ENCODE results near the gene TNIP2. TPM values are rescaled to one million over a fixed set of nuclear protein-coding genes. Genes with fewer than 3 reads are reported as not detected.
"Not testable (repeated sequence)": the region's sequence is repeated elsewhere in the genome, so short reads cannot be mapped to it uniquely, and the experiment has no call there.

TNIP2 gene
- total RNA-seq, 2 donors from 2014 or later, result 67.3 to 84.8 TPM

DNA sequence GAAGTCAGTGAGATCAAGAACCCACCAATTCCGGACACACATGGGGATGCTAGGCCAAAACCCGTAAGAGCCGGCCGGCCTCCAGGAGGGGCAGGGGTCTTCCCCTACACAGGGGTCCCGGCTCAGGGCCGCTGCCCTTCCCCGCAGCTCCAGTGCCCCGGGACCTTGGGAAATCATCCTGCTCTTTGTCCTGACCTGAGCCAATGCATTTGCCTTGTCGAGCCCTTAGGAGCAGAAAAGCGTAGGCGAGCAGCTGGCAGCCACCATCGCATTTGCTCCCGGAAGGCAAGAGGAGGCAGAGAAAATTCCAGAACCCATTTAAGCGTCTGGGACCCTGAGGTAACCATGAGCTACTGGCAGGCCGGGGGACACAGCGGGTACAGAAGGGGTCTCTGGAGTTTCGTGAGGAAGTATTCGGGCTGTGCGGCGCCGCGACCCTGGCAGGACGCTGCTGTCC is 7.4 kb upstream of the TNIP2 start:
- no peak for ATAC-seq (ENCODE audit: insufficient number of reproducible peaks, low FRiP score, low read depth)
- Histone ChIP-seq H3K4me3 (peak overlapping the region; percentile 86), H3K36me3 (no peaks in the 10 kb centered on the region), H3K27me3 (replicated peaks; ENCODE audit: insufficient read depth) (no peaks in the 10 kb centered on the region), H3K4me1 (ENCODE audit: control insufficient read depth in 1 of 2, low read depth in 2 of 2) (peaks cover 0 to 4% of the 10 kb centered on the region in 2 donors), H3K9me3 (no peaks in the 10 kb centered on the region), H3K27ac (peak overlapping the region; percentile 67 to 82)
- TF ChIP-seq, protein P1, sequence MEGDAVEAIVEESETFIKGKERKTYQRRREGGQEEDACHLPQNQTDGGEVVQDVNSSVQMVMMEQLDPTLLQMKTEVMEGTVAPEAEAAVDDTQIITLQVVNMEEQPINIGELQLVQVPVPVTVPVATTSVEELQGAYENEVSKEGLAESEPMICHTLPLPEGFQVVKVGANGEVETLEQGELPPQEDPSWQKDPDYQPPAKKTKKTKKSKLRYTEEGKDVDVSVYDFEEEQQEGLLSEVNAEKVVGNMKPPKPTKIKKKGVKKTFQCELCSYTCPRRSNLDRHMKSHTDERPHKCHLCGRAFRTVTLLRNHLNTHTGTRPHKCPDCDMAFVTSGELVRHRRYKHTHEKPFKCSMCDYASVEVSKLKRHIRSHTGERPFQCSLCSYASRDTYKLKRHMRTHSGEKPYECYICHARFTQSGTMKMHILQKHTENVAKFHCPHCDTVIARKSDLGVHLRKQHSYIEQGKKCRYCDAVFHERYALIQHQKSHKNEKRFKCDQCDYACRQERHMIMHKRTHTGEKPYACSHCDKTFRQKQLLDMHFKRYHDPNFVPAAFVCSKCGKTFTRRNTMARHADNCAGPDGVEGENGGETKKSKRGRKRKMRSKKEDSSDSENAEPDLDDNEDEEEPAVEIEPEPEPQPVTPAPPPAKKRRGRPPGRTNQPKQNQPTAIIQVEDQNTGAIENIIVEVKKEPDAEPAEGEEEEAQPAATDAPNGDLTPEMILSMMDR (IDR thresholded peaks at IDR 0.05), result no peak
- DNase-seq (ENCODE audit: low spot score), result no peak

DNA sequence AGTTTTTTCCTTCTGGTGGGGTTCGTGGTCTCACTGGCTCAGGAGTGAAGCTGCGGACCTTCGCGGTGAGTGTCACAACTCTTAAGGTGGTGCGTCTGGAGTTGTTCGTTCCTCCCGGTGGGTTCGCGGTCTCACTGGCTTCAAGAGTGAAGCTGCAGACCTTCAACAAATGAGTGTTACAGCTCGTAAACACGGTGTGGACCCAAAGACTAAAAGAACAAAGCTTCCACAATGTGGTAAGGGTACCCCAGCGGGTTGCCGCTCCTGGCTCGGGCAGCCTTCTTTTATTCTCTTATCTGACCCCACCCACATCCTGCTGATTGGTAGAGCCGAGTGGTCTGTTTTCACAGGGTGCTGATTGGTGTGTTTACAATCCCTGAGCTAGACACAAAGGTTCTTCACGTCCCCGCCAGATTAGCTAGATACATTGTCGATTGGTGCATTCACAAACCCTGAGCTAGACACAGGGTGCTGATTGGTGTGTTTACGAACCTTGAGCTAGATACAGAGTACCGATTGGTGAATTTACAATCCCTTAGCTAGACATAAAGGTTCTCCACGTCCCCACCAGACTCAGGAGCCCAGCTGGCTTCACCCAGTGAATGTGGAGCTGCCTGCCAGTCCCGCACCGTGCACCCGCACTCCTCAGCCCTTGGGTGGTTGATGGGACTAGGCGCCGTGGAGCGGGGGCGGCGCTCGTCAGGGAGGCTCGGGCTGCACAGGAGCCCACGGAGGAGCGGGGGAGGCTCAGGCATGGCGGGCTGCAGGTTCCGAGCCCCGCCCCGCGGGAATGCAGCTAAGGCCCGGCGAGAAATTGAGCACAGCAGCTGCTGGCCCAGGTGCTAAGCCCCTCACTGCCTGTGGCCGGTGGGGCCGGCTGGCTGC is 6.6 kb upstream of the TNIP2 start:
- not testable (repeated sequence) for ATAC-seq (ENCODE audit: insufficient number of reproducible peaks, low FRiP score, low read depth); H3K4me3 ChIP-seq; H3K4me1 ChIP-seq (ENCODE audit: control insufficient read depth in 1 of 2, low read depth in 2 of 2); H3K27me3 ChIP-seq (replicated peaks; ENCODE audit: insufficient read depth); H3K27ac ChIP-seq; H3K9me3 ChIP-seq; DNase-seq (ENCODE audit: low spot score); H3K36me3 ChIP-seq

GRCh38 chr4:2762048-2762447 is 5.9 kb upstream of the TNIP2 start:
- DNase-seq (ENCODE audit: low spot score), result no peak
- no peak for ATAC-seq (ENCODE audit: insufficient number of reproducible peaks, low FRiP score, low read depth)
- no peaks in the 10 kb centered on the region for H3K27me3 ChIP-seq (replicated peaks; ENCODE audit: insufficient read depth)
- no peak overlapping the region for H3K27ac ChIP-seq
- H3K4me3 ChIP-seq, result no peak overlapping the region
- TF ChIP-seq, protein P1 (IDR thresholded peaks at IDR 0.05), result no peak
- H3K9me3 ChIP-seq, result no peaks in the 10 kb centered on the region
- H3K36me3 ChIP-seq, result no peaks in the 10 kb centered on the region
- peaks cover 0 to 4% of the 10 kb centered on the region in 2 donors for H3K4me1 ChIP-seq (ENCODE audit: control insufficient read depth in 1 of 2, low read depth in 2 of 2)

DNA sequence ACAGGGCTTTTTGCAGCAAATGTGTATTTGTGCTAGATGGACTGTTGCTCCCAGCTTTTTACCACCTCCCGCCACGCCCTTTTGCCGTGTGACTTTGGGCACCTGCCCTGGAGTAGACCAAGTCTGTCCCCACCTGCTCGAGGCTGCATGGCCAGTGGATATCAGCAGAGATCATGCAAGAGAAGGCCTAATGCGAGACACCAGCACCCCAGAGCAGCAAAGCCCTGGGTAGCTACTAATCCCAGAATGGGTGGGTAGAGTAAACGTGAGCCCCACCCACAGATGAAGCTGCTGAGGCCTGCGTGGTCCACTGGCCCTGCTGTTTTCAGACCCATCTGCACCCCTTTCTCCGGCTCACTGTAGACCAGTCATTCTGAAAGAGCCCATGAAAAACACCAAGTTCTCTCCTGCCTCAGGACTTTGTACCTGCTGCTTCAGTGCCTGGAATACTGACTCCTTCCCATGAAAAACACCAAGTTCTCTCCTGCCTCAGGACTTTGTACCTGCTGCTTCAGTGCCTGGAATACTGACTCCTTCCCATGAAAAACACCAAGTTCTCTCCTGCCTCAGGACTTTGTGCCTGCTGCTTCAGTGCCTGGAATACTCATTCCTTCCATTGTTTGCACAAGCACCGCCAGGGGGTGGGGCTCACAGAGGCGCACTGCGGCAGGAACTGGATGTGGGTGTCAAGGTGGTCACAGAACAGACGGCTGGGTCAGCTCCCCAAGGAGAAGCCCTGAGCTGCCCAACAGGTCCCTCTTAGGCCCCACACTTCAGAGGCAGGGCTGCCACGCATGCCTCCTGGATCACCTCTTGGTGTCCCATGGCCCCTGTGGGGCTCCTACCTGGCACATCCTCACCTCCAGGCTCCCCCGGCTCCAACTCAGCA is 5.1 kb upstream of the TNIP2 start:
- Histone ChIP-seq H3K36me3 (no peaks in the 10 kb centered on the region), H3K27me3 (replicated peaks; ENCODE audit: insufficient read depth) (no peaks in the 10 kb centered on the region), H3K9me3 (no peaks in the 10 kb centered on the region), H3K4me3 (no peak overlapping the region), H3K27ac (no peak overlapping the region), H3K4me1 (ENCODE audit: control insufficient read depth in 1 of 2, low read depth in 2 of 2) (peaks cover 0 to 4% of the 10 kb centered on the region in 2 donors)
- no peak for DNase-seq (ENCODE audit: low spot score)
- TF ChIP-seq, protein P1 (IDR thresholded peaks at IDR 0.05), result no peak
- ATAC-seq (ENCODE audit: insufficient number of reproducible peaks, low FRiP score, low read depth), result no peak

GRCh38 chr4:2757426-2757825 is 1.3 kb upstream of the TNIP2 start:
- Histone ChIP-seq H3K9me3 (no peaks in the 10 kb centered on the region), H3K4me3 (no peak overlapping the region), H3K27ac (no peak overlapping the region), H3K4me1 (ENCODE audit: control insufficient read depth in 1 of 2, low read depth in 2 of 2) (peaks cover 8 to 12% of the 10 kb centered on the region in 2 donors), H3K27me3 (replicated peaks; ENCODE audit: insufficient read depth) (no peaks in the 10 kb centered on the region), H3K36me3 (no peaks in the 10 kb centered on the region)
- ATAC-seq (ENCODE audit: insufficient number of reproducible peaks, low FRiP score, low read depth), result no peak
- TF ChIP-seq, protein P1 (IDR thresholded peaks at IDR 0.05), result no peak
- DNase-seq (ENCODE audit: low spot score), result no peak

All from thoracic aorta (tissue), 2 donors.